Upper lobe of left lung (tissue), 6 donors: ENCODE results near the gene SLC6A15. TPM values are rescaled to one million over a fixed set of nuclear protein-coding genes. Genes with fewer than 3 reads are reported as not detected.

Experiments used
- ATAC-seq, 2 donors: fragments of 200-7000 bp; cut with Tn5 transposase; one replicate each; pipeline ENCODE4 v1.9.1; 2022; ENCODE audit warnings: mild to moderate bottlenecking in 2 of 2, moderate library complexity in 2 of 2; ENCODE audit not compliant: low FRiP score in 2 of 2
- DNase-seq, 2 donors: peaks; one replicate each; pipeline ENCODE4 v3.0.0-alpha.2; 2019 to 2020
- H3K27ac ChIP-seq, 4 donors: fragments of 200-600 bp; sonication (generic); one replicate each; pipeline ENCODE4 v1.5.1; 2016 to 2019
- H3K27me3 ChIP-seq, 4 donors: fragments of 200-600 bp; sonication (generic); one replicate each; pipeline ENCODE4 v1.5.1; 2017 to 2019
- H3K36me3 ChIP-seq, 4 donors: fragments of 200-600 bp; sonication (generic); one replicate each; pipeline ENCODE4 v1.5.1; 2016 to 2019
- H3K4me1 ChIP-seq, 4 donors: fragments of 200-600 bp; sonication (generic); one replicate each; pipeline ENCODE4 v1.5.1; 2018 to 2019
- H3K4me3 ChIP-seq, 4 donors: fragments of 200-600 bp; sonication (generic); one replicate each; pipeline ENCODE4 v1.5.1; 2017 to 2019; ENCODE audit warnings: mild to moderate bottlenecking in 2 of 4, moderate library complexity in 1 of 4
- H3K9me3 ChIP-seq, 4 donors: fragments of 200-600 bp; sonication (generic); one replicate each; pipeline ENCODE4 v1.5.1; 2018 to 2019
- EP300 ChIP-seq, 4 donors: sonication (generic); formaldehyde crosslinking; IDR thresholded peaks; one replicate each; pipeline ENCODE4 v1.5.1; 2017; ENCODE audit warnings: antibody characterized with exemption in 4 of 4, control low read depth in 2 of 4
- POLR2A ChIP-seq, 4 donors: fragments of 450-650 bp; IDR thresholded peaks; one replicate each; pipeline ENCODE4 v1.5.1; 2016 to 2017; ENCODE audit warnings: antibody characterized with exemption in 4 of 4, mild to moderate bottlenecking in 2 of 4
- POLR2AphosphoS5 ChIP-seq, 2 donors: sonication (generic); formaldehyde crosslinking; IDR thresholded peaks; one replicate each; pipeline ENCODE4 v1.5.1; 2017; ENCODE audit warnings: antibody characterized with exemption in 2 of 2
- WGBS, 2 donors: methylation state at CpG; one replicate each; pipeline ENCODE4 v1.1.5; 2017 to 2018; 5-methylcytosine and 5-hydroxymethylcytosine counted together
- total RNA-seq, 6 donors: library from RNA; depleted of rRNA in 4 of 6; stranded (reverse); fragments of >200 nt in 4 of 6; gene quantifications; one replicate each; pipeline versions ENCODE4 v1.1.0 to v1.2.1, GENCODE V29; 2016 to 2021
- TF ChIP-seq, protein P1 (sequence below), 6 experiments: fragments of 450-650 bp in 4 of 6; fragments of 200-600 bp in 2 of 6; sonication (generic) in 2 of 6; IDR thresholded peaks; one replicate each; pipeline ENCODE4 v1.5.1; 2016 to 2019; ENCODE audit warnings: antibody characterized with exemption in 6 of 6
- donor health status: DM: no; HTN: no; CAD: no; lungs with moderate emphysema.
- donor health status: DM: no; HTN: yes; CAD: no; lungs with severe emphysema.

SLC6A15 gene
- total RNA-seq, 6 donors from 2014 or later: 0.30 to 0.69 (median 0.44) TPM; not detected in 3

DNA sequence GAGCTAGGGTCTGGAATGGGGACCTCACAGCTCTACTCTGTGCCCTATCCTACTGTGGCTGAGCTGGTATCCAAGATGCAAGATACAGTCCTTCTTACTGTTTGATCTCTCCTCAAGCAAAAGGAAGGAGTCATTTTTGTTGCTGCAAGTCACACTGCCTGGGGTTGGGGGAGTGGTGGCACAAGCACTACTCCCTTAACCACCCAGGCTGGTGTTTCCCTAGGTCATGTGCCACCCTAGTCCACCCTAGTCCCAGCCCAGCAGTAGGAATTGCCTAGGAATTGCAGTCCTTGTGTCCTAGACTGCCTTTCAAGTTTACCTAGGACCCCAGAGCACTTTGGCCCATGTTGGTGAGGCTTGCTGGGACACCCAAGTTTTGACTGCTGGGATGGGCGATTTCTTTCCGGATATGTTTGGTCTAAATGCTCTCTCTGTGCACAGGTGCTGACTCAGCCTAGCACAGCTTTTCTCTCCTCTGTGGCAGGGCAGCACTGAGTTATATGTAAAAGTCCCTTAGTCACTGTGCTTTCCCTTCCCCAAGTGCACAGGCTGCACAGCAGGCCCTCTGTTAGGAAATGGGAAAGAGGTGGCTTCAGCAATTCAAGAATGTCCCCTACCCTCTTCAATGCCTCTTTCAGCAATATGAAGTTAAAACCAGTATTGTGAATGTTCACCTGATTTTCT is 54.9 kb downstream of the SLC6A15 start:
- TF ChIP-seq EP300 (IDR thresholded peaks at IDR 0.05) (no peak), POLR2A (IDR thresholded peaks at IDR 0.05) (no peak), POLR2AphosphoS5 (IDR thresholded peaks at IDR 0.05) (no peak)
- TF ChIP-seq, protein P1, sequence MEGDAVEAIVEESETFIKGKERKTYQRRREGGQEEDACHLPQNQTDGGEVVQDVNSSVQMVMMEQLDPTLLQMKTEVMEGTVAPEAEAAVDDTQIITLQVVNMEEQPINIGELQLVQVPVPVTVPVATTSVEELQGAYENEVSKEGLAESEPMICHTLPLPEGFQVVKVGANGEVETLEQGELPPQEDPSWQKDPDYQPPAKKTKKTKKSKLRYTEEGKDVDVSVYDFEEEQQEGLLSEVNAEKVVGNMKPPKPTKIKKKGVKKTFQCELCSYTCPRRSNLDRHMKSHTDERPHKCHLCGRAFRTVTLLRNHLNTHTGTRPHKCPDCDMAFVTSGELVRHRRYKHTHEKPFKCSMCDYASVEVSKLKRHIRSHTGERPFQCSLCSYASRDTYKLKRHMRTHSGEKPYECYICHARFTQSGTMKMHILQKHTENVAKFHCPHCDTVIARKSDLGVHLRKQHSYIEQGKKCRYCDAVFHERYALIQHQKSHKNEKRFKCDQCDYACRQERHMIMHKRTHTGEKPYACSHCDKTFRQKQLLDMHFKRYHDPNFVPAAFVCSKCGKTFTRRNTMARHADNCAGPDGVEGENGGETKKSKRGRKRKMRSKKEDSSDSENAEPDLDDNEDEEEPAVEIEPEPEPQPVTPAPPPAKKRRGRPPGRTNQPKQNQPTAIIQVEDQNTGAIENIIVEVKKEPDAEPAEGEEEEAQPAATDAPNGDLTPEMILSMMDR (IDR thresholded peaks at IDR 0.05): no peak
- H3K27ac ChIP-seq: no peak overlapping the region
- DNase-seq: no peak
- no peaks in the 10 kb centered on the region for H3K9me3 ChIP-seq
- 78 to 100% methylated on average over 2 of the region's 2 CpGs for WGBS, 2 donors
- H3K27me3 ChIP-seq: no peaks in the 10 kb centered on the region
- ATAC-seq: no peak
- H3K36me3 ChIP-seq: no peaks in the 10 kb centered on the region
- H3K4me3 ChIP-seq: no peak overlapping the region
- no peaks in the 10 kb centered on the region for H3K4me1 ChIP-seq

DNA sequence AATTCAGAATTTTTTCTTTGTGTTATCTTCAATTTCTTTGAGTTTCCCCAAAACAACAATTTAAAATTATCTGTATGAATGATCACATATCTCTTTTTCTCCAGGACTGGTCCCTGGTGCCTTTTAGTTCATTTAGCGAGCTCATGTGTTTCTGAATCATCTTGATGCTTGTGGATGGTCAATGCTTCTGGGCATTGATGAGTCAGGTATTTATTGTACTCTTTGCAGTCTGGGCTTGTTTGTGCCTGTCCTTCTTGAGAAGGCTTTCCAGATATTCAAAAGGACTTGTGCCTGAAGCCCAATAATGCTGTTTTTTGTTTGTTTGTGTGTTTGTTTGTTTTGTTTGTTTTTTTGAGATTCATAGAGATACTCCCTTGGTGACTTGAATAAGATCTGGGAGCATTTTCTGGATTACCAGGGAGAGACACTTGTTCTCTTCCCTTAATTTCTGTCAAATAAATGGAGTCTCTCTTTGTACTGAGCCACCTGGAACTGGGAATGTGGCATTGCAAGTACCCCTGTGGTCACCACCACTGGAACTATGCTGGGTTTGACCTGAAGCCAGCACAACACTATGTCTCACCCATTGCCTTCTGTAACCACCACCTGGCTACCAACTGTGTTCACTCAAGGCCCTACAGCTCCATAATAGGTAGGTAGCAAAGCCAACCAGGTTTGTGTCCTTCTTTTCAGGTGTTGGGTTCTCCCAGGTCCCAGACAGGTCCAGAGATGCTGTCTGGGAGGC is 56.3 kb downstream of the SLC6A15 start:
- TF ChIP-seq POLR2AphosphoS5 (IDR thresholded peaks at IDR 0.05) (no peak), EP300 (IDR thresholded peaks at IDR 0.05) (no peak), POLR2A (IDR thresholded peaks at IDR 0.05) (no peak)
- TF ChIP-seq, protein P1 (IDR thresholded peaks at IDR 0.05): no peak
- Histone ChIP-seq H3K9me3 (no peaks in the 10 kb centered on the region), H3K4me1 (no peaks in the 10 kb centered on the region), H3K36me3 (no peaks in the 10 kb centered on the region), H3K27me3 (no peaks in the 10 kb centered on the region), H3K4me3 (no peak overlapping the region), H3K27ac (no peak overlapping the region)
- ATAC-seq (no peak), DNase-seq (no peak)
- WGBS, 2 donors: 89 to 94% methylated on average over 1 of the region's 1 CpG

DNA sequence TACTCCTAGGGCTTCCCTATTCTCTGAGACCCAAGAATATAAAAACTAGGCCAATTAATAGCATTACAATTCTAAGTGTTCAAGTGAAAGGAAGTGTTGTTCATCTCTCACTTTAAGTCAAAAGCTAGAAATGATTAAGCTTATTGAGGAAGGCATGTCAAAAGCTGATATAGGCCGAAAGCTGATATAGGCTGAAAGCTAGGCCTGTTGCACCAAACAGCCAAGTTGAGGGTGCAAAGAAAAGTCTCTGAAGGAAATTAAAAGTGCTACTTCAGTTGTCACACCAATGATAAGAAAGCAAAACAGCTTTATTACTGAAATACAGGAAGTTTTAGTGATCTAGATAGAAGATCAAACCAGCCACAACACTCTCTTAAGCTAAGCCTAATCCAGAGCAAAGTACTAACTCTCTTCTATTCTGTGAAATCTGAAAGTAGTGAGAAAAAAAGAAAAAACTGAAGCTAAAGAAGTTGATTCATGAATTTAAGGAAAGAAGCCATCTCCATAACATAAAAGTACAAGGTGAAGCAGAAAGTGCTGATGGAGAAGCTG is 68.9 kb downstream of the SLC6A15 start:
- DNase-seq (no peak), ATAC-seq (no peak)
- TF ChIP-seq EP300 (IDR thresholded peaks at IDR 0.05): no peak
- no peak for TF ChIP-seq POLR2AphosphoS5 (IDR thresholded peaks at IDR 0.05)
- TF ChIP-seq, protein P1 (IDR thresholded peaks at IDR 0.05): no peak
- no peak for TF ChIP-seq POLR2A (IDR thresholded peaks at IDR 0.05)
- Histone ChIP-seq H3K36me3 (no peaks in the 10 kb centered on the region), H3K9me3 (no peaks in the 10 kb centered on the region), H3K4me3 (no peak overlapping the region), H3K27me3 (no peaks in the 10 kb centered on the region), H3K27ac (no peak overlapping the region), H3K4me1 (no peaks in the 10 kb centered on the region)
- WGBS, 2 donors: 73 to 80% methylated on average over 1 of the region's 1 CpG

DNA sequence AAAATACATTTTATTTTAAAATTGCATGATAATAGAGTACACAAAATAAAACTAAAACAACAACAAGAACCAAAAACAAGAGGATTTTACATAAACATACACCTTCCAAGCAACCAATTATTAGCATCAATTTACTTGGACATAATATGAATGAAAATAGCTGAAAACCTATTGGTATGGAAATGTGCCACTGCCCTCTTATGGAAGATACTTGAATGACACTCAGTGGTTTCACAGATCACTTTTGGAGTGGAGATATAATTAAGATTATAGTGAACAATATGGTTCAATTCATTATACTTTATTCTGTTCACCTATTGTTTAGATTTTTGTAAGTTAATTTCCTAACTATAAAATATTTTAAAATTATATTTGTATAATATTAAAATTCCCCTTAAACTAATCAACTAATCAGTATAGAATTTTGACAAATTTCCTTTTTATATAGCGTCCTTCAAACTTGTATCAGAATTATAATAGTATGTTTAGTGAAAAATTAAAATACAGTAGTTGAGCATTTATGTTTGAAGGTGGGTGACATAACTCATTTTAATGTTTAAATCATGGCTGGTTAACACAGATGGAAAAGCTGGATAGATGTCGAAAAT is 70.1 kb downstream of the SLC6A15 start:
- Histone ChIP-seq H3K4me3 (no peak overlapping the region), H3K27me3 (no peaks in the 10 kb centered on the region), H3K36me3 (no peaks in the 10 kb centered on the region), H3K27ac (no peak overlapping the region), H3K4me1 (no peaks in the 10 kb centered on the region), H3K9me3 (no peaks in the 10 kb centered on the region)
- ATAC-seq (no peak), DNase-seq (no peak)
- TF ChIP-seq, protein P1 (IDR thresholded peaks at IDR 0.05): peak in 5 of 6 experiments; percentile 35 to 62 (median 44)
- TF ChIP-seq POLR2AphosphoS5 (IDR thresholded peaks at IDR 0.05): no peak
- WGBS, 2 donors: 92% methylated on average over 2 of the region's 2 CpGs
